GM18909 (cell line): ENCODE results near the gene MLYCD.
A peak's percentile ranks its signal among the peaks of the same experiment; 100 is the strongest.

Source experiments
- ATAC-seq: cut with Tn5 transposase; IDR thresholded peaks from one replicate; pipeline ENCODE4 v1.9.1; 2021; ENCODE audit warnings: mild to moderate bottlenecking; ENCODE audit not compliant: unreplicated experiment, poor library complexity

The MLYCD gene

GRCh38 chr16:83924686-83925085, 25.8 kb downstream of the MLYCD start:
- ATAC-seq = no peak

DNA sequence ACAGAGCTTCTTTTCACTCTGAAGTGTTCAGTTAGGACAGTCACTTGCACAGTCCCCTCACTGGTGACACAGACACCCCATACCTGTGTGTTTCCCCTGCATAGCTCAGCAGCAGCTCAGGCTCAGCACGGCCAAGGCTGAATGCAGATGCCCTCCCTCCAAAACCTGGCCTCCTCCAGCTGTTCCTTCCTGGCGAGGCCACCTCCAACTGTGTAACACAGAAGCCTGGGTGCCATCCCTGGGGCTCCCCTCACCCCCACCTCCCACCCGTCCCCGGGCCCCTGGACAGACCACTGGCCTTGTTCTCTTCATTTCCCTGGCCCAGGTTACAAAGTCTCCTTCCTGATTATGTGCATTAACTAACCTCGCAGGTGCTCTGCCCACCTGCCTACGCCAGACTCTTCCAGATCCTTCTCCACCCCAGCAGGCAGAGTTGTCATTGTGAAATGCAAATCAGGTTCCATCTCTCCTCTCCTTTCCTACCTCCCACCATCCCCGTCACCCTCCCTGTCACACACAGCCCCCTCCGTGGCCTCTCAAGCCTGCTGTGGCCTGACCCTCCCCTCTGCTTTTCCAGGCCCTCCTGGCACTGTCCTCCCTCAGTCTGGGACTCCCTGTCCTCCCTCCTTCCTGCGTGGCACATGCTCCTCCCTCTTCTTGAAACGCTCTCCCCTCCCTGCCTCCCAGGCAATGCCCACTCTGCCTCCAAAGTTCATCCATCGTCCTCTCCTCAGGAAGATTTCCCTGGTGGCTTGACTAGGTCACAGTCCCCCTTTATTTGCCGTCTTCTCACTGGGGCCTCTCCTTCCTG, 26.4 kb downstream of the MLYCD start:
- no peak for ATAC-seq

GRCh38 chr16:83925957-83926725, 27.2 kb downstream of the MLYCD start:
- ATAC-seq = no peak

- ATAC-seq = peak; percentile 61
These were observed 27.9 kb downstream of the MLYCD start for GRCh38 chr16:83926726-83927397.

DNA sequence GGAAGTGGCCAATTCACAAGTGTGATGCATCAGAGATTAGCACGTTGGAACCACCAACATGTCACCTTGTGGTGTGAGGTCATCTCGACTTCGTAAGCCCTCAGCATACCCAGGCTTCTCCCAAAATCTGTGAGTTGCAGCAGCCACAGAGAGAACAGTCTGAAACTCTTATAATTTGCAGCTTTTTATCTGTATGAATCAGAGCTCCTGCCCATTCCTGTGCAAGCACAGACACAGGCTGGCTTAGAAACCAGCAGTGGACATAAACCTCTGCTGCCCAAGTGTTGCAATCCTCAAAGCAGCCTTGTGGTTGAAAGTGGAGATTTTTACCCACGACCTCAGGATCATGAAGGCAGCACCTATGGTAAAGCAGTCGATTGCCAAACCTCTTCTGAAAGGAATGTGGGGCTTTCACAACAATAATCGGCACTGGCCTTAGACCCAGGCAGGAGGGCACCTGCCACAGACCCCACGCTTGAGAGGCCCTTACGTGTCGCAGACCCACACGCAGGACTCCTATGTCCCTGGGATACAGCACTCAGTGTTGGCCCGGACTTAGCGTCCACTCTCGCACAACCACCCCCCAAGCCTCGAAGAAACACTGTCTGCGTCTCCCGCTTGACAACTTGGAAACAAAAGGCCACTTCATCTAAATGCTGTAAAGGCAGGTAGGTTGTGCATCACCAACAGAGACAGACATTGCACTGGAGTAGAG, 29.6 kb downstream of the MLYCD start:
- ATAC-seq = no peak

DNA sequence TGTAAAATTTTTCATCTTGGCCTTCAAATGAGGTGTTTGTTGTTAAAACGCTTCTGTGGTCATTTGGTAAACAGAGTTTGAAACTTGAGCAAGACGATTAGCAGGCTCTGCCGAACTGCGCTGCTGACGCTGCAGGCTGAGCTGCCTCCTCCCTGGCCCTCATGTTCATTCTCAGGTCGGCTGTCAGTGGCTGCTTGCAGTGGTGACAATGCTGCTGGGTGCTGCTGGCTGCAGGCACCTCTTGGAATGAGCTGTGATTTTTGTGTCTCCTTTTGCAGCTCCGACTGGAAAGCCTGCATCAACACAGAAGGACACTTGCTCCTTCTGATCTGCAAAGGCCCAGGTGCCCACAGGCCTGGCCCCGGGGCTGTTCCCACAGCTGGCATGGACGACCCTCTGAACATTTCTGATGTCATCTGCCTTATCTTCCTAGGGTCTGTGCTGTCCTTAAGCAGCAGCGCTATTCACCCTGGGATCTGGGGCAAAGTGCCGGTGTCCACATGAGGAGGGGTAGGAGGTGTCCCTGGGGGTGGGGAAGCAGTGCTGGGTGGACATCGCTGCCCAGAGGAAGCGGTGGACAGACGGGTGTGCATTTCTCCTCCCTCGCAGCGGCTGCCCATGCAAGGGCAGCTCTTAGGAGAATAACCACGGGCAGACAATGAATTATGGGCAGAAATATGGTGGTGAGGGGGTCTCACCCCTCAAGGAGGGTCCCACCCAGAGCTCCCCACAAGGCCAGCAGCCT, 31.1 kb downstream of the MLYCD start:
- ATAC-seq = no peak

DNA sequence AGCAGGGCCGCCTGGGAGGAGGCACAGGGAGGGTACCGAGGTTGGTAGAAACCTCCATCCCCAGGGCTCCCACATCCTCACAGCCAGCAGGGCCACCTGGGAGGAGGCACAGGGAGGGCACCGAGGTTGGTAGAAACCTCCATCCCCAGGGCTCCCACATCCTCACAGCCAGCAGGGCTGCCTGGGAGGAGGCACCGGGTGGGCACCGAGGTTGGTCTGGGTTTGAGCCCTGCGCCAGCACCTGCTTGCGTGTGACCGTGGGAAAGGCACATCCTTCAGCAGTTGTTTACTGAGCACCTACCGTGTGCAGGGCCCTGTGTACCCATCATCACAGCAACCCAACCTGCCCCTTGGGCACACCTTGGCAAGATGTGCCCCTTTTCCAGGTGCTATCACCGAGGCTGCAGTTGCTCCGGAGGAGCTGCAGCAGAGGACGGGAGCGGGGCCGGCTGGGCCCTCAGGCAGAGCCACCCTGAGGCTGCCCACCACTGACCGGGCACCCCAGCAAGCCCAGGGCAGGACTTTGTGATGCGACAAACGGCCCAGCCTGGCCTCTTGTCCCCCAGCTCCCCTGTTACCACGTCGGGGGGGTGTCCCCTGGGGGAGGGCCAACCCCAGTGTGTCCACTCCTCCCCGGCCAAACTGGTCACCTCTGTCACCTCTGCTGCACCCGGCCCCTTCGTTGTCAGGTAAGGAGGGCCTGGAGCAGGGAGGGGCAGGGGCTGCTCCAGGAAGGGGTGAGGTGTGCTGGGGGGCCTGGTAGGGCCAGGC, 32.0 kb downstream of the MLYCD start:
- ATAC-seq = no peak

DNA sequence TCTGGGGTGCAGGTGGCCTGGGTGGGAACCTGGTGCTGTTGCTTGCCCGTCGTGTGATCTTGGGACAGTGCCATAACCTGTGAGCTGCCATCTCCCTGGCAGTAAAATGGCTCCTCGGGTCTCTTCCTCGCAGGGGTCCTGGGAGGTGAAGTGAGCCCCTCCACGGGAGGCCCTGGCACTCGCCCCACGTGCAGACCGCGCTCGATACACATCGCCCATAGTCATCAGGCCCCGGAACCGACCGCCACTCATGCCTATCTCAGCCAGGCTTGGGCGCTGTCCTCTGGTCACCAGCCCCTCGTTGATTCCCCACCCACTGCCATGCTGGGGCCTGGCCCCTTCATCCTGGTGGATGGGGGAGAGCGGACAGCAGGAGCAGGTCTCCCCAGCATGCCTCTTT, 32.6 kb downstream of the MLYCD start:
- ATAC-seq = no peak

- no peak for ATAC-seq
These were observed 33.4 kb downstream of the MLYCD start for GRCh38 chr16:83932304-83932703.

DNA sequence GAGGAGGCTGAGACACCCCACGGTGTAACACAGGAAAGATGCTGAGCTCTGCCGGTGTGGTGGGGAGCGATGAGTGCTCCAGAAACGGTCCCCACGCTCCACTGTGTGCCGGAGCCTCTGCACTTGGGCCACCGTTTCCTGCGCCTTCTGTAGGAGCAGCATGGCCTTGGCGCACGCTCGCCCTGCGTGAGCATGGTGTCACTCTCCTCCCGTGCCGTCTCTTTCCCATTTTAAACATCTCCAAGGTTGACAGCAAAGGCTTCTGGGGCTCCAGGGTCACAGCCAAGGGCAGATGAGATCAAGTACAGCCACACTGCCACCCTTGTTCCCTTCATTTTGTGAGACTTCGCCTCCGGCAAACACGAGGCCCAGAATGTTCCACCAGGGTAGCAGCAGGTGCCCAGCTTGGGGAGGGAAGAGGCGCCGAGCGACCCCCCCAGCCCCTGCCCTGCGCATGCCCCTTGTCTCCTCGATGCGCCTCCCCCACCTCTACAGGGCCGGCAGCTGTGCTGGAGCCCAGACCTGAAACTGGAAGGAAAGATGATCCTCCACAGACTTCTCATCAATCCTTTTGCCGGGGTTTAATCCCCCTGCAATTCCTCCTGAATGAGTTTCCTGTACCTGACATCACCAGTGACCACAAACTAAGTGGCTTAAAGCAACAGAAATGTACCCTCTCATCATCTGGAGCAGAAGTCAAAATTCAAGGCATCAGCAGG, 34.2 kb downstream of the MLYCD start:
- ATAC-seq = no peak

GRCh38 chr16:83933885-83934683, 35.2 kb downstream of the MLYCD start:
- ATAC-seq = no peak

- no peak for ATAC-seq
These were observed 35.7 kb downstream of the MLYCD start for GRCh38 chr16:83934684-83934977.

DNA sequence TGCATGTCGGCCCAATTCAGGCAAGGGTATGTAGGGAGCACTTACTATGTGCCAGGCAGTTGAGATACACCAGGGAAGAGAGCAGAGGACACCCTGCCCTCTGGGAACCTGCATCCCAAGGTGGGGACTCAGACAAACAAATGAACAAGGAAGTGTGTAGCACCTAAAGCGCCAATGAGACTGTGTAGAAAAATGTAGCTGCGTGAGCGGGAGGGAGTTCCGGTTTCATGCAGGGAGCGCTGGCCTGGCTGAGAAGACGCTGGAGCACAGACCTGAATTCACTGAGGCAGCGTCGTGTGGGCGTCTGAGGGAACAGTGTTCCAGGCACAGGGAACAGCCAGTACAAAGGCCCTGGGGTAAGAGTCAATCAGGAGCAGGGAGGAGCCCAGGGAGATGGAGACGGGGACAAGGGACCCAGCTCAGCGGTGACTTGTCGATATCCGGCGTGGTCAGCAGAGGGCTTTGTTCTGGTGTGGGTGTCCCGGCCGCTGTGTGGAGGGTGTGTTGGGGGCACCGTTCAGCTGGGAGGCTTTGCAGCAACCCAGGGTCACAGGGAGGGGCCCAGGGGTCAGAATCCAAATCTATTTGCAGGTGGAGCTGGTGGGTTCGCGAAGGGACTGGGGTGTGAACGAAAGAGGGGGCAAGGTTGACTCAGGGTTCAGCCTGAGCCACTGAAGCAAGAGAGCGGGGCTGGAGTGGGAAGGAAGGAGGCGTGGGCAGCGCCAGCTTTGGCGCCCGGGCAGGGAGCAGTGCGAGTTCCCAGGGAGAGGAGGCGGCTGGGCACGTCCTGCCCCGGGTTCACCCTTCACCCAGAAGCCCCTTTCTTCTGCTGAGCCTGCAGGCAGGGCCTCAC, 36.3 kb downstream of the MLYCD start:
- no peak for ATAC-seq

DNA sequence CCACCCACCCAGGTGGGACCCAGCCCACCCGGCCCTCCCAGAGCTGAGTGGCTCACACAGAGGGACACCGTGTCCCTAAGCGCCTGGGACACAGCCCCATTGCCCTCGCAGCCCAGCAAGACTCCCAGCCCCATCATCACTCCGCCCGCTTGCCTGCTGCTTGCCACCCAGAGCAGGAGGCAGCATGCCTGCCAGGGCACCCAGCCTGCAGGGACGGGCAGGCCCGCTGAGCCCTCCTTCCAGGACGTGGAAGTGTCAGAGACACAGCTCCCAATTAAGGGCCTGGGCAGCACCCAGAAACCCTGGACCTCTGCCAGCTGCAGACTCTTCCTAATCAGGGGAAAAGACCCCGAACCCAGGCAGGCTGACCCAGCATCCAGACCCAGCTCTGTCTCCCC, 36.9 kb downstream of the MLYCD start:
- no peak for ATAC-seq

GRCh38 chr16:83936581-83937165, 37.8 kb downstream of the MLYCD start:
- no peak for ATAC-seq

- ATAC-seq = no peak
These were observed 38.4 kb downstream of the MLYCD start for GRCh38 chr16:83937267-83937666.
